ENCODE measurements around the gene C6orf52.
"Not testable (repeated sequence)": the region's sequence is repeated elsewhere in the genome, so short reads cannot be mapped to it uniquely, and the experiment has no call there.

C6orf52 gene

DNA sequence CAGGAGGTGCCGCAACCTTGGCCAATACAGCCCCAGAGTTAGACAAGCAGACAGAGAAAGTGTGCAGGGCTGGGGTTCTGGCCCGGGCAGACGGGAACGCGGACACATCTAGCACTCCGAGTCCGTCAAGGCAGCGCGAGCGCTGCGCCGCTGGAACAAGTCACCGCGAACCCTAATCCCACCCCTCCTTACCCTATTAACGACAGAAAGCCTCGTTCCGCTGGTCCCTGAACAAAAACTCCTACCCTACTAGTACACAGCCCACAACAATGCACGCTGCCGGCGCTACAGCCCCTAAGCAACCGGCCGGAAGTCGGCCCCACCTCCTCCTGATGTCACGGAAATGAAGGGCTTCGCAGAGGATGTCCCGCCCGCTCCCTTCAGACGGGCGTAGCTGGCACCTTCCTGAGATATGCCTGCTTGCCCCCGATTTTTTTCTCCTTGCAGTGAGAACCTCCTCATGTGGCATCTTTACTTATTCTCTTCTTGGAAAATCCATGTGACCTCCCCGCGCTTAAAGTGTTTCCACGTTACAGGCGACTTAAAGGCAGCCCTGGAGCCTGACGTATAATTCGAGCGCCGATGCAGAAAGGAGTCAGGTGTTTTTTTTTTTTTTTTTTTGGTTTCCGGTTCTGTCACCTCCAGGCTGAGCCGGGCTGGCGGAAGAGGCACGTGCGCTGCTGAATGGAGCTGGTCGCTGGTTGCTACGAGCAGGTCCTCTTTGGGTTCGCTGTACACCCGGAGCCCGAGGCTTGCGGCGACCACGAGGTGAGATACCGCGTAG is at the start of gene C6orf52, which contains the start of gene PAK1IP1:
TSS of gene C6orf52 (minus strand) at position 315 of the 784 bp plus-strand sequence. CDS start 7,066 bp downstream, outside the sequence.
TSS of gene PAK1IP1 (plus strand) at position 671 of the 784 bp plus-strand sequence. CDS start at position 685, 14 bp downstream.
- ChIA-PET POLR2A (interaction anchor here (0.5 to 1.0 kb wide), 7 partner anchors 14 to 183 kb away, joined by 3 to 8 read pairs (median 4); partner anchors contain the start of gene TMEM14C), CTCF (interaction anchor here (2.7 kb wide), 1 partner anchor 11 kb away, joined by 10 read pairs; no protein-coding TSS in a partner anchor)
- DNase-seq (ENCODE audit: extremely low spot score) = peak; percentile 93
- TF ChIP-seq, protein P1, sequence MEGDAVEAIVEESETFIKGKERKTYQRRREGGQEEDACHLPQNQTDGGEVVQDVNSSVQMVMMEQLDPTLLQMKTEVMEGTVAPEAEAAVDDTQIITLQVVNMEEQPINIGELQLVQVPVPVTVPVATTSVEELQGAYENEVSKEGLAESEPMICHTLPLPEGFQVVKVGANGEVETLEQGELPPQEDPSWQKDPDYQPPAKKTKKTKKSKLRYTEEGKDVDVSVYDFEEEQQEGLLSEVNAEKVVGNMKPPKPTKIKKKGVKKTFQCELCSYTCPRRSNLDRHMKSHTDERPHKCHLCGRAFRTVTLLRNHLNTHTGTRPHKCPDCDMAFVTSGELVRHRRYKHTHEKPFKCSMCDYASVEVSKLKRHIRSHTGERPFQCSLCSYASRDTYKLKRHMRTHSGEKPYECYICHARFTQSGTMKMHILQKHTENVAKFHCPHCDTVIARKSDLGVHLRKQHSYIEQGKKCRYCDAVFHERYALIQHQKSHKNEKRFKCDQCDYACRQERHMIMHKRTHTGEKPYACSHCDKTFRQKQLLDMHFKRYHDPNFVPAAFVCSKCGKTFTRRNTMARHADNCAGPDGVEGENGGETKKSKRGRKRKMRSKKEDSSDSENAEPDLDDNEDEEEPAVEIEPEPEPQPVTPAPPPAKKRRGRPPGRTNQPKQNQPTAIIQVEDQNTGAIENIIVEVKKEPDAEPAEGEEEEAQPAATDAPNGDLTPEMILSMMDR (IDR thresholded peaks at IDR 0.05; ENCODE audit: control extremely low read depth, extremely low read depth, low read depth, missing control alignments) = no peak

DNA sequence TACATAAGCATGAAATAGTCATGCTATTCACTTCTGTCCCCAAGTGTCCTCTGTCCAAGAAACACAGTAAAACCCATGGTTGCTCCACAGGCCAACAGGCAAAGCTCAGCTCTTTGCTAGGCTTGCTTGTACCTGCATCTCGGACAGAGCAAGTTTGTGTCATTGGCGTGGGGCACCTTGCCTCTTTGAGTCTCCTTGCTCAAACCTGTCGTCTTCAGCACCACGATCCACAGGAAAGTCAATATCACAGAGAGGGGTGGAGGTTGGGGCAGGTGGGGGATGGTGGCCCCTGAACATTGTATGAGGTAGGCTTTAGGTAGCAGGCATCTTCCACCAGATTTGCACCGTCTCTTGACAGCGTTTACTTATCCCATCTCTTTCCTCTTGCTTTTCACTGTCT is 49.1 kb upstream of the C6orf52 start:
- TF ChIP-seq, protein P1 (IDR thresholded peaks at IDR 0.05; ENCODE audit: control extremely low read depth, extremely low read depth, low read depth, missing control alignments) = no peak
- ChIA-PET CTCF (interaction anchor here (1.1 kb wide), 1 partner anchor 31 kb away, joined by 3 read pairs; no protein-coding TSS in a partner anchor), POLR2A (no interaction called here)
- no peak for DNase-seq (ENCODE audit: extremely low spot score)

DNA sequence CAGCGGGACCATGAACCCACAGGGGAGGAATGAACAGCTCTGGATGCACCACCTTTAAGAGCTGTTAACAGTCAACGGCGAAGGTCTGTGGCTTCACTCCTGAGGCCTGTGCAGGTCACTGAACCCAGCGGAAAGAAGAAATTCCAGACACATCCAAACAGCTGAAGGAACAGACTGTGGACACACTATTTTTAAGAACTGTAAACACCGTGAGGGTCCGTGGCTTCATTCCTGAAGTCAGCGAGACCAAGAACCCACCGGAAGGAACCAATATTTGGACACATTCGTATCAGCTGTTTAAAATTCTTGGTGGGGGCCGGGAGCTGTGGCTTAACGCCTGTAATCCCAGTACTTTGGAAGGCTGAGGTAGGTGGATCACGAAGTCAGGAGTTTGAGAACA is 47.8 kb upstream of the C6orf52 start:
- TF ChIP-seq, protein P1 (IDR thresholded peaks at IDR 0.05; ENCODE audit: control extremely low read depth, extremely low read depth, low read depth, missing control alignments) = no peak
- ChIA-PET POLR2A (no interaction called here), CTCF (interaction anchor here (0.7 to 2.4 kb wide), 5 partner anchors 9 to 21 kb away, joined by 3 to 8 read pairs (median 3); no protein-coding TSS in a partner anchor)
- DNase-seq (ENCODE audit: extremely low spot score) = no peak

DNA sequence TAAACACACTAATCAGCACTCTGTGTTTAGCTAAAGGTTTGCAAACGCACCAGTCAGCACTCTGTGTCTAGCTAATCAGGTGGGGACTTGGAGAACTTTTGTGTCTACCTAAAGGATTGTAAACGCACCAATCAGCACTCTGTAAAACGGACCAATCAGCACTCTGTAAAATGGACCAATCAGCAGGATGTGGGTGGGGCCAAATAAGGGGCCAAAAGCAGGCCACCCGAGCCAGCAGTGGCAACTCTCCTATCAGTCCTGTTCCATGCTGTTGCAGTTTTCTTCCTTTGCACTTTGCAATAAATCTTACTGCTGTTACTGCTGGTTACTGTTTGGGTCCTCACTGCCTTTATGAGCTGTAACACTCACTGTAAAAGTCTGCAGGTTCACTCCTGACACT is 47.2 kb upstream of the C6orf52 start:
- CTCF ChIA-PET = interaction anchor here (0.7 to 2.4 kb wide), 5 partner anchors 8 to 21 kb away, joined by 3 to 8 read pairs (median 3); no protein-coding TSS in a partner anchor
- DNase-seq (ENCODE audit: extremely low spot score); POLR2A ChIA-PET: not testable (repeated sequence)

DNA sequence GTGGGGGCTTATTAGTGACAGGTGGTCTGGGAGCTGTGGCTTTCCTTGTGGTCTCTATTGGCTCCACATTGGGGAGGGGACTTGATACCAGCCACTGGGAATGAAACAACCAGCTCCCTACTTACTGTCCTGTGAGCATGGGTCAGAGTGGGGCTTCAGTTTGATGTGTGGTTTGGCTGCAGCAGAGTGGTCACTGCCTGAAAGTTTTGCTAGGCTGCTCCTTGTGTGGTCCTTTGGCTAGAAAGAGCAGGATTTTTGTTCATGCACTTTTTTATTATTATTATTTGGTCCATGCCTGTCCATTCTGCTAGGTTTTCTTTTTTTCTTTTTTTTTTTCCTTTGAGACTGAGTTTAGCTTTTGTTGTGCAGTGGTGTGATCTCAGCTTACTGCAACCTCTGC is 45.6 kb upstream of the C6orf52 start:
- POLR2A ChIA-PET = no interaction called here
- TF ChIP-seq, protein P1 (IDR thresholded peaks at IDR 0.05; ENCODE audit: control extremely low read depth, extremely low read depth, low read depth, missing control alignments) = no peak
- CTCF ChIA-PET = no interaction called here
- no peak for DNase-seq (ENCODE audit: extremely low spot score)

DNA sequence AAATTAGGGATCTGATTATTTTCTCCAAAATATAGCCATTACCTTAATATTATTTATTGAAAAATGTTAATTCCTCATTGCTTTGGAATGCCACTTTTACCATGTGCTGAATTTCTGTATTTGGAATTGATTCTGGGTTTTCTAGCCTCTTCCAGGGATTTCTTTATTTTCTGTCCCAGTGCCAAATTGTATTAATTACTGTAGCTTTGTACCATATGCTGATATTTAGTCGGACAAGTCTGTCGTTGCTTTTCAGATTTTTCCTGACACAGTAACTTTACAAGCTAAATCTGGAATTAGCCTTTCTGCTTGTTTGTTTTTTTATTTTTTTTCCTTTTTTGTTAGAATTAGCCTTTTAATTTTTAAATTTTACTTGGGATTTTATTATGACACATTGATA is 42.3 kb upstream of the C6orf52 start:
- no peak for DNase-seq (ENCODE audit: extremely low spot score)
- ChIA-PET CTCF (interaction anchor here (0.8 to 2.5 kb wide), 5 partner anchors 9 to 258 kb away, joined by 3 to 11 read pairs (median 6); partner anchors contain the start of gene TMEM14C), POLR2A (no interaction called here)
- TF ChIP-seq, protein P1 (IDR thresholded peaks at IDR 0.05; ENCODE audit: control extremely low read depth, extremely low read depth, low read depth, missing control alignments) = no peak

DNA sequence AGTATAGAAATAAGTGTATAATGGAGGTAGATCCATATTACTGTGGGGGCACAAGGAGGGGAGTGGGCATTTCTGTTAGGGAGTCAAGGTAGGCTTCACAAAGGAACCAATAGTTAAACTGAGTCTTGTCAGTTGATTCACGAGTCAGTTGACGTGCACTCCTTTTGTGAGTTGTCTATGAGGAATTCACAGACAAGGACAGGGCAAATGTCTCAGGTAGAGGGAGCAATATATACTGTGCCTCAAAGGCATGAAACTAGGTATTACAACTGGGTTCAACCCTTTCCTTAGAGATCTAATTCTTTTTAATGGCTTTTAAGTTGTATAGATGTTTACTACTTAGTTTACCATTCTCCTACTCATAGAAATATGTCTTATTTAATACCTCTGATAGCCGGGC is 39.4 kb upstream of the C6orf52 start:
- ChIA-PET POLR2A (no interaction called here), CTCF (interaction anchor here (1.2 kb wide), 1 partner anchor 8 kb away, joined by 3 read pairs; no protein-coding TSS in a partner anchor)
- DNase-seq (ENCODE audit: extremely low spot score) = no peak
- TF ChIP-seq, protein P1 (IDR thresholded peaks at IDR 0.05; ENCODE audit: control extremely low read depth, extremely low read depth, low read depth, missing control alignments) = no peak
